LNCAP (cell line): Measurements from ENCODE around the gene DUSP1.

Experiments used
- TF ChIP-seq, protein P1 (sequence below): fragments of 450-650 bp; IDR thresholded peaks from 2 replicates; pipeline ENCODE4 v1.5.1; 2017; ENCODE audit warnings: mild to moderate bottlenecking

Gene DUSP1

DNA sequence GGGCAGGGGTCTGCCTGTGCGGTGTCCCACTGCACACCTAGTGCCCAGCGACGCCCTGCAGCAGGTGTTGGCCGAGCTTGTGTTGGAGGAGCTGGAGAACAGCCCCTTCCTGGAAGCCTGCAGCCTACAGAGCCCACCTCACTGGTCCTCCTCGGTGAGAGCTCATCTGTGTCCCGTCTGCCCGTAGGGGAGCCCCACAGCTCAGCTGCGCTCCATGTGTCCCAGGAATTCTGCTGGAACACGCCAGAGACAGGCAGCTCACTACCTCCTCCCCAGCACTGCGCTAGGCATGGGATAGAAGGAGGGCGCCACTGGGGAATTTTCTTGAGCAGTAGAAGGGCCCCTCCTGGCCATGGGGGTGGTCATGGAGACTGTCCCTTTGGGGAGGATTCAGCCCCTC, 44.0 kb downstream of the DUSP1 start:
- TF ChIP-seq, protein P1, sequence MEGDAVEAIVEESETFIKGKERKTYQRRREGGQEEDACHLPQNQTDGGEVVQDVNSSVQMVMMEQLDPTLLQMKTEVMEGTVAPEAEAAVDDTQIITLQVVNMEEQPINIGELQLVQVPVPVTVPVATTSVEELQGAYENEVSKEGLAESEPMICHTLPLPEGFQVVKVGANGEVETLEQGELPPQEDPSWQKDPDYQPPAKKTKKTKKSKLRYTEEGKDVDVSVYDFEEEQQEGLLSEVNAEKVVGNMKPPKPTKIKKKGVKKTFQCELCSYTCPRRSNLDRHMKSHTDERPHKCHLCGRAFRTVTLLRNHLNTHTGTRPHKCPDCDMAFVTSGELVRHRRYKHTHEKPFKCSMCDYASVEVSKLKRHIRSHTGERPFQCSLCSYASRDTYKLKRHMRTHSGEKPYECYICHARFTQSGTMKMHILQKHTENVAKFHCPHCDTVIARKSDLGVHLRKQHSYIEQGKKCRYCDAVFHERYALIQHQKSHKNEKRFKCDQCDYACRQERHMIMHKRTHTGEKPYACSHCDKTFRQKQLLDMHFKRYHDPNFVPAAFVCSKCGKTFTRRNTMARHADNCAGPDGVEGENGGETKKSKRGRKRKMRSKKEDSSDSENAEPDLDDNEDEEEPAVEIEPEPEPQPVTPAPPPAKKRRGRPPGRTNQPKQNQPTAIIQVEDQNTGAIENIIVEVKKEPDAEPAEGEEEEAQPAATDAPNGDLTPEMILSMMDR = no peak

DNA sequence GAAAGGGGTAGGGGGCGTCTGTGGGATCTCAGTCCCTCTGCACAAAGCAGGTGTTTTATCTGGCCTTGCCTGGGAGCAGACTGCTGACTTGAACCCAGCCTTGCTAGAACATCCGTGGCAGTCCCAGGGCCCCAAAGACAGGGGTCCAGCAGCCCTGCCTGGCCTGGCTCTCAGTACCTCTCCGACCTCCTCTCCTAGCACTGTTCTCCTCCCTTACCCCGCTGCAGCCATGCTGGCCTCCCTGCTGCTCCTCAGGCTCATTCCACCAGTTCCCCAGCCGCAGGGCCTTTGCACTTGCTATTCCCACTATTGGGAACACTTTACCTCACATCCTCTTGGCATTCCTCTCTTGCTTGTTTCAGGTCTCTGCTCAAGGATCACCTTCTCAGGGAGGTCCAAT, 45.2 kb downstream of the DUSP1 start:
- TF ChIP-seq, protein P1 = no peak

DNA sequence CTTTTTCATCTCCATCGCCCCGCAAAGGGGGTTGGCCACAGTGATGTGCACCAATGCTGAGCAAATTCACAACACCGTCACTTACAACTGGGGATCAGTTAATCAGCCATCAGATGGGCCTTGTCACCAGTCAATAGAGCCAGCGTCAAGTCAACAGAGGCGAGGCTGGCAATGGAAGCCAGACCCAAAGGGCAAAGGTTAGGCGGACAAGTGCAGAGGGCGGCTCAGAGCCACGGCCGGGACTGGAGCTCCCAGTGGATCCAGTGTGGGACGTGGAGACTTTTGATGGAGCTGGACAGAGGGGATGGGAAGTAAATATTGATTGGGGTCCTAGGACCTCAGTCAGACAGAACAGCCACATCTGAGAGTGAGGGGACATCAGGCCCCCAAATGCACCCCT, 45.7 kb downstream of the DUSP1 start:
- TF ChIP-seq, protein P1 = no peak

DNA sequence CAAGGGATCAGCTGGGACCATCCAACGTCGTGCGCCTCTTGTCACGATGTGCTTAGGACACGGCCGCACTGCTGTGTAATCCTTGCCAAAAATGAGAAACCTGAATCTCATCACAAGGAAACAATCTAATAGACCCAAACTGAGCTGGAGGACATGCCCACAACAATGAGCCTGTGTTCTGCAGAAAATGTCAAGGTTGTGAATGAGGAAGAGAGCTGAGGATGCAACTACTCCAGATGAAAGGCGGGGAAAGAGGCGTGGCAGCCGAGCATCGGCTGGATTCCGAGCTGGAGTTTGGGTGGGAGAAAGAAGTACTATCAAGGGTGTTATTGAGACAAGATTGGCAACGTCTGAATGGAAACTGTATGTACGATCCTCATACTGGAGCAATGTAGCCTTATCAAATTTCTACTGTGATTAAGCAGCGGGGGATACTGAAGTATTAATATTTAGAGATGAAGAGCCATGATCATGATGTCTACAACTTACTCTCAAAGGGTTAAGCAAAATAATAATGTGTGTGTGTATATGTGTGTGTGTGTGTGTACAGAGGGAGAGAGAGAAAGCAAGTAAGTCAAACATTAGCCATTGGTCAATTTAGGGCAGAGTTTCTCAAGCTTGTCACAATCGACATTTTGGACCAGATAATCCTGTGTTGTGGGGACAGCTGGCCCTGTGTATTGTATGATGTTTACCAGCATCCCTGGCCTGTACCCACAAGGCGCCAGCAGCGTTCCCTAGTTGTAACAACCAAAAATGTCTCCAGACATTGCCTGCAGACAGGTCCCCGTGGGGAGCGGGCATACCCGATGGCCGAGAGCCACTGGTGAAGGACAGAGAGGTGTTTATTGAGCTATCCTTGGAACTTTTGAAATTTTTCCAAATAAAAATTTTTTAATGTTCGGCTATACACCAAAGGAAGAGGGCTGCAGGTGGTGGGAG, 46.5 kb downstream of the DUSP1 start:
- TF ChIP-seq, protein P1 = no peak

DNA sequence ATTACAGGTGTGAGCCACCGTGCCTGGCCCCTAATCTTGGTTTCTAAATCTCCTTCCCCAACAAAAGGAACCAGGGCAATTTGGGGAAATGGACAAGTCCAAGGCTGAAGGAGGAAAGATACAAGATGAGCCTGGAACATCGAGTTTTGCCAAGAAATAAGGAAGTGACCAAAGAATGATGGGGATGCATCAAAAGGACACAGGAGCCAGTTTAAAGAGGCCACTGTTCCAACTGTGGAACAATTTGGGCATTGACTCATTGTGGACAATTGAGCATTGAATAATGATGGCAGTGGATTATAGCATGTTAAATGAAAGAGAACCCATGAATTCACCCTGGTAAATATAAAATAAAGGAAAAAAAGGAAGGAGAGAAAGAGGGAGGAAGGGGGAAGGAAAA, 47.5 kb downstream of the DUSP1 start:
- TF ChIP-seq, protein P1 = no peak

DNA sequence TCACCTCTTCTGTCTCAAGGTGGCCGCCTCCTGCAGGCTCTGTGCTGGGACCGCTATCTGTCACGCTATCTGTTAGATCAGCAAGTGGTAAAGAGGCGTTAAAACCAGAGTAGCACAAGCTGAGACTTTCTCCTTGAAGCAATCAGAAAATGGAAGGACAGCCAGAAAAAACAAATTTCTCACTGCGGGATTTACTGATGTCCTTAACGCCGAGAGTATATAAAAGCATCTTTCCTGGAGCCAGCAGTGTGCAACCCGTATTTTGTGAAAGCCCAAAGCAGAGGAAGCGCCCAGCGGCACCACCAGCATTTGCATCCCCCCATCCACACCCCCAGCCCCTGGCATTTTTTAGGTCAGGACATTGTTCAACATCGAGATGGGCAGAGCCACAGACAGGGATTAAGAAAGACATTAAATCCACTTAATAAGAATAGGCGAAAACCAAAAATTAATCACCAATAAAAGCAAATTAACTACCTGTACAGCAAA, 48.6 kb downstream of the DUSP1 start:
- TF ChIP-seq, protein P1 = no peak

DNA sequence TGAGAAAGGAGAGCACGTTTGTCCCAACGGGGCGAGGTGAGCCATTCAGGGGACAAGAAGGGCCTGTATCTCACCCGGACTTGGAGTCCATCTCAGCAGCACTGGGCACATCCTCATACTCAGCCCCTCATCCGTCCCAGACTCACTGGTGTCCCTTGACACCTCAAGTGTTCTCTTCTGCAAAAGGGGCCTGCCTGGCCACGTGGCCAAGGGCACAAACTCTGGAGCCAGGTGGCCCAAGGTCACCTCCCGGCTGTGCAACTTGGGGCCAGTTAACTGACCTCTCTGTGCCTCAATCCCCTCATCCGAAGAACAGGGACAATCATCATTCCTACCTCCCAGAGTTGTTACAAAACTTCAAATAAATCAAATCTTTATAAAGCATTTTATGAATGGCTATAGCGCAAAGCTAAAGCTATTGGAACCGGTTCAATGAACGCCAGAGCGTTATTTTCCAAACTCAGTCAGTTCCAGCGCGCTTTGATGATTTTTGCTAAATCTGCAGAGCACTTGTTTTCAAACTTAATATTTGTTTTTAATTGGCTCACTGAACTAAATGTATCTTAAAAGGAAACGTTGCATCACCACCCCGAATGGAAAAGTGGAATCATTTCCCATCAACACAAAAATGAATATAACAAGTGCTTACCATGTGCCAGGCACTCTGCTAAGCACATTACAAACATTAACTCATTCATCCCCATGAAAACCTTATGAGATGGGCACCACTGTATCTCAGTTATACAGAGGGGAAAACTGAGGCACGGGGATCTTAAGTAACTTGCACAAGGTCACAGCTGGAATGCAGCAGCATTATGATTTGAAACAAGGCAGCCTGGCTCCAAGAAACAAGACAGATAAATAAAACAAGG, 49.3 kb downstream of the DUSP1 start:
- TF ChIP-seq, protein P1 = no peak
